C1 segment of cervical spinal cord (tissue), 14 donors: ENCODE results near the gene WASHC2A.
"Not testable (repeated sequence)": the region's sequence is repeated elsewhere in the genome, so short reads cannot be mapped to it uniquely, and the experiment has no call there.

Source experiments
- DNase-seq, 14 donors: peaks; one replicate each; lab custom pipeline; 2025; lab: John Stamatoyannopoulos, UW

Gene WASHC2A

DNA sequence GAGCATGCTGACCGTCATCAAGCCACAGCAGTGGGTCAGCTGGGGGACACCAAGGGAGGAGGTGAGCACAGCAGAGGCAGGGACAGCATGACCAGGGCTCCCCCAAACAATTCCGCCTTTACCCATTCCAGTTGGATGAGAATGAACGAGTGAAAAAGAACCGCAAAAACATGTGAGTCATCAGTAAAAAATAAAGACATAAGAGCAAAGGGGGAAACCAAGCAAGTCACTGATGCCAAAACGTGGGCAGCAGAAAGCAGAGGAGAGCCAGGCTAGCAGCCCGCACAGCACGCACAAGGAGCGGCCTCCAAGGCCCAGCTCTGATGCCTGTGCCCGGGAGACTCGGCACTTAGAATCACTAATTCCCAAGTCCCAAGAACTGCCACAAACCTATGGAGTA is 7.8 kb upstream of the WASHC2A start:
- not testable (repeated sequence) for DNase-seq

DNA sequence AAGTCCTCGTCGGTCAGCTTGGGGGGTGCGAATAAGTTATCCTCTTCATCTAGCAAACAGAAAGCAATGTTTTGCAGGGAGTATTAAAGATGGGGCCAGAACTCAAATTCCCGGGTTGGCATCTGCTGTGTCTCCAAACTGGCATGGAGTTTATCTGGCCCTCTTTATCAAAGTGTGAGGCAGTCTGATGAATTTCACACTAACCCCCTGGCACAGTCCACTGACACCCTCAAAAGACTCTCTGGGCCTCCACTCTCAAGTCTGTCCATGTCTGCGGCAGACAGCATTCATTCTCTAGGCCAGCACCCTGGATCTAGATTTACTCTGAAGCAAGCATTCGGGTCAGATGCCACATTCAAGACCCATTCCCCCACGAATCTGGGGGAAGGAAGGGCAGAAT is 6.2 kb upstream of the WASHC2A start:
- DNase-seq, result not testable (repeated sequence)

DNA sequence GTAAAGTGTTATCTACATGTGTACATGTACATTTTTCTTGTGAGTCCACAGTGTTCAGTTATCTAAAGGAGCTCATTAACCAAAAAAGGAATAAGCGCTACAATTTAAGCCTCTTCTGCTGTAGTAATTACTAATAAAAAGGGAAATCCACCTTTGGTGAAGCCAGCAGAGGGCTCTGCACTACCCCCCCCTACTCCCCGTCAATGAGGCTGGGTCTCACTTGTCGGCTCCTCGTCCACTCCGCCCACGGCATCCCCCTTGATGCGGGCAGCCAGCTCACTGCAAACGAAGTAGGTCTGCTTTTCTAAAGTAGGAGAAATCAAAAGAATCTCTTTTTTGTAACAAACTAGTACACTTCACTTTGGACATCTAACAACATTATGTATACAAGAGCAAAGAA is 4.7 kb upstream of the WASHC2A start:
- no peak for DNase-seq

DNA sequence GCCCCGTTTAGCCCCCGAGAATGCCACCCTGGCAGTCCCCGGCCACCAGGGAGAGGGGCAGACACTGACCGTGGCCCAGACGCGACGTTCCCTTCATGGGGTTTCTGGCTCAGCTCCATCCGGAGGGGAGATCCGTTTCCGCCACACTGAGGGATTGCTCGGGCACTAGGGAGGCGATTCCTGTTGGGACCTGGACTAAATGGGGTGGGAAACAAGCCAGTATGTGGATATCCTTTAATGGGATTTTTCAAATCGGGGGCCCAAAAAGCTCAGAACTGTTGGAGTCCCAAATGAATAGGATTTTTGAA is 552 bp downstream of the WASHC2A start:
- not testable (repeated sequence) for DNase-seq

DNA sequence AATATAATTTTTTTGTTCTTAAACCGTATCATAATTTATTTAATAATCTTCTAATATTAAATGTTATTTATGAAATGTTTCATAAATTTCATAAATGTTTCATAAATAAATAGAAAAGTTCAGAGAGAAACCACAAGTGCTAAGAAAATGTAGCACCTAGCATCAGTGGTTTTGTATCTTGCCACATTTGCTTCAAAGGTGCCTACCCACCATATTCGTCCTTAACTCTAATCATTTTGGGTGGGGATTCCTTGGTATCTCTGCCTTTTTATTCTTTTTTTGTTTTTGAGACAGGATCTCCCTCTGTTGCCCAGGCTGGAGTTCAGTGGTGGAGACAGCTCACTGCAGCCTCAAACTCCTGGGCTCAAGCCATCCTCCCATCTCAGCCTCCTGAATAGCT is 7.4 kb downstream of the WASHC2A start:
- not testable (repeated sequence) for DNase-seq

DNA sequence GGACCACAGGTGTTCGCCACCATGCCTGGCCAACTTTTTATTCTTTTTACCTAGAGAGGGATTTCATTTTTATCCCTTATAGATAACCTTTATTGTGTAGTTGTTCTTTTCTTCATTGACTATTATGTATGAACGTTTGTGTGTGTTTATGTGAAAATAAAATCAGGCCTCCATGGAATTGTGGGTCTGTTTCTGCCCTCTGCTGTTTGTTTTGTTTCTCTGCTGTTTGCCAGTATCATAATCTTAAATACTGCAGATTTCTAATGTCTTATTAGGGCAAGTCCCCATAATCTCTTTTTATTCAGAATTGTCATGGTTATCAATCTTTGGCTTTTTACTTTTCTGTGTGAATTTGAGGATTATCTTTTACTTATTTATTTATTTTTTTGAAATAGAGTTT is 7.8 kb downstream of the WASHC2A start:
- not testable (repeated sequence) for DNase-seq

DNA sequence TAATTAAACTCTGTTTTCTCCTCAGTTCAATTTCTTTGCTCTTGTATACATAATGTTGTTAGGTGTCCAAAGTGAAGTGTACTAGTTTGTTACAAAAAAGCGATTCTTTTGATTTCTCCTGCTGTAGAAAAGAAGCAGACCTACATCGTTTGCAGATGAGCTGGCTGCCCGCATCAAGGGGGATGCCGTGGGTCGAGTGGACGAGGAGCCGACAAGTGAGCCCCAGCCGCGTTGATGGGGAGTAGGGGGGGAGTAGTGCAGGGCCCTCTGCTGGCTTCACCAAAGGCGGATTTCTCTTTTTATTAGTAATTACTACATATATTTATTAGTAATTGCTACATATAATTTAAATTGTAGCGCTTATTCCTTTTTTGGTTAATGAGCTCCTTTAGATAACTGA is 23.6 kb downstream of the WASHC2A start:
- not testable (repeated sequence) for DNase-seq

DNA sequence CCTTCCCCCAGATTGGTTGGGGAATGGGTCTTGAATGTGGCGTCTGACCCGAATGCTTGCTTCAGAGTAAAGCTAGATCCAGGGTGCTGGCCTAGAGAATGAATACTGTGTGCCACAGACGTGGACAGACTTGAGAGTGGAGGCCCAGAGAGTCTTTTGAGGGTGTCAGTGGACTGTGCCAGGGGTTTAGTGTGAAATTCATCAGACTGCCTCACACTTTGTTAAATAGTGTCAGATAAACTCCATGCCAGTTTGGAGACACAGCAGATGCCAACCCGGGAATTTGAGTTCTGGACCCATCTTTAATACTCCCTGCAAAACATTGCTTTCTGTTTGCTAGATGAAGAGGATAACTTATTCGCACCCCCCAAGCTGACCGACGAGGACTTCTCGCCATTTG is 25.2 kb downstream of the WASHC2A start:
- DNase-seq, result not testable (repeated sequence)

DNA sequence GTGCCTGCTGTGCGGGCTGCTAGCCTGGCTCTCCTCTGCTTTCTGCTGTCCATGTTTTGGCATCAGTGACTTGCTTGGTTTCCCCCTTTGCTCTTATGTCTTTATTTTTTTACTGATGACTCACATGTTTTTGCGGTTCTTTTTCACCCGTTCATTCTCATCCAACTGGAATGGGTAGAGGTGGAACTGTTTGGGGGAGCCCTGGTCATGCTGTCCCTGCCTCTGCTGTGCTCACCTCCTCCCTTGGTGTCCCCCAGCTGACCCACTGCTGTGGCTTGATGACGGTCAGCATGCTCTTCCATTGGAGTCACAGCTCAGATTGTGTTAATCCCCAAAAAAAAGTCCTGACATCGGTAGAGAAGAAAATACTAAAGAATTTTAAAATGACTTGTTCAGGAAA is 26.9 kb downstream of the WASHC2A start:
- not testable (repeated sequence) for DNase-seq

DNA sequence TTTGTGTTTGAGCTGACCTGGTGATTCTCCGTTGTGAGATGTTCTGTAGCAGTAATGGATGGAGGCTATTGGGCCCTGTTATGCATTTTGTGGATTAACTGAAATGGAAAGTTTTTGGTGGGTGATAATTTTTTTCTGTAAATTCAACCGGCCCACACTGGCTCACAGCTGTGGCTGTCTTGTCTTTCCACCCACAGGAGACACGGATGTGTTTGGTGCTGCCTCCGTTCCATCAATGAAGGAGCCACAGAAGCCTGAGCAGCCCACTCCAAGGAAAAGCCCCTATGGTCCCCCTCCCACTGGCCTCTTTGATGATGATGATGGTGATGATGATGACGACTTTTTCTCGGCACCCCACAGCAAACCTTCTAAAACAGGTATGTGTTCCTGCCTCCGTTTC is 27.6 kb downstream of the WASHC2A start:
- DNase-seq, result not testable (repeated sequence)

DNA sequence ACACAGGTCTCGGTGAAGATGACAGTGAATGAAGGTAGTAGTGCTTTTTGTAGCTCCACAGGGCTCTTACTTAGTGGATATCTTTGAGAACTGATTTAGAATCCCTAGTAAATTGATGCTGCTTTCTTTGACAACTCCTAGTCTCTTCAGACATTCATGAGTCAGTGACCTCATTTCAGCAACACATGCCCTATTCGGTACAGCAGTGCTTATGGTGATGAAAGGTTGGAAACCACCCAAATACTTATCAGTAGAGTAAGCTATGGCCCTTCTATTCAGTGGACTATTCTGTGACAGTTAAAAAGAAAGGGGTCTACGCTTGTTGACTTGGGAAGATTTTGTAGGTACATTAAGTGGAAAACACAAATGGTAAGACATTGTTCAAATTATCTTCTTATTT is 29.0 kb downstream of the WASHC2A start:
- DNase-seq, result not testable (repeated sequence)

DNA sequence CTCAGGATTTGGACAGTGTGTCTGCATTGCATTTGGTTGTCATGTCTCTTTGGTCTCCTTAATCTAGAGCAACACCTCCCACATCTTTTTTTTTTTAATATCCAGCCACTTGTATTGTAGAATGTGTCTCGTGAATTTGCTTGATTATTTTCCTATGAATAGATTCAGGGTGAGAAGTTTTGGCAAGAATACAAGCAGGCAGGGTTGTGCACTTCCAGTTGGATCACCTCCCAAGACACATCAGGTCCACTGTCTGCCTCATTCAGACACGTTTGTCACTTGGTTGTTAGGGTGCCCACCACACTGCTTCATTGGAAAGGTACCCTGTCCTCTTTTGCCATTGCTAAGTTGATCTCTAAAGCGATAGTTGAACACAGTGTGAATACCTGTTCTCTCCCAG is 30.9 kb downstream of the WASHC2A start:
- not testable (repeated sequence) for DNase-seq

DNA sequence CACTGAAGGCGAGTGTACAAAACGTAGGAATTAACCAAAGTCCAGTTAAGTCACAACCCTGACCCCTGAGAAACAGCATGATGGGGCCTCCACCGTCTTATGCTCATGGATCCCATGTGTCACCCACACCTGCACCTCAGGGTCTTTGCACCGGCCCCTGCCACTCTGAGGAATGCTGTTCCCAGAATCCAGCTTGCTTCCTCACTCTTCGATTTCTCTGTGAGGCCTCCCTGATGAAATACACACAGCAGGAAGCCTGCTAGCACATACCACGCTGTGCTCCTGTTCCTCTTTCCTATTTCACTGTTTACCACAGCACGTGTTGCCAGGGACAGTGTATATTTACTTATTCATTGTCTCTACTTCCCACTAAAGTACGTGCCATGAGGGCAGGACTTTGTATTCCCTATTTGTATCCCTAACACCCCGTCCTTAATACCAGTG is 33.4 kb downstream of the WASHC2A start:
- DNase-seq, result not testable (repeated sequence)

DNA sequence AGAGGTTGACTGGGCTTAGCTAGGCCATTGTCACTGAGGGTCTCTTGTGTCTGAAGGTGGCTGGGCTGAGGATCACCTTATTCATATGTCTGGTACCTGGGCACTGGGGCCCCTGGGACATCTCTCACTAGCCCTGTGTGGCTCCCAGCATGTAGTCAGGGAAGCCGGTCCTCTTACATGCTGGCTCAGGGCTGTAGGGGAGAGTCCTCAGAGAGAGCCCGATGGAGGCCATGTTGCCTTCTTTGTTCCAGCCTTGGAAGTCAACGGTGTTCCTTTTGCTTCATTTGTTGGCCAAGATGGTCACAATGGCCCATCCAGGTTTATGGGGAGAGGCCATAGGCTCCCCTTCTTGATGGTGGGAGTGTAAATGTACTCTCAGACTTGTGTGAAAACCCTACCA is 34.0 kb downstream of the WASHC2A start:
- DNase-seq, result not testable (repeated sequence)

DNA sequence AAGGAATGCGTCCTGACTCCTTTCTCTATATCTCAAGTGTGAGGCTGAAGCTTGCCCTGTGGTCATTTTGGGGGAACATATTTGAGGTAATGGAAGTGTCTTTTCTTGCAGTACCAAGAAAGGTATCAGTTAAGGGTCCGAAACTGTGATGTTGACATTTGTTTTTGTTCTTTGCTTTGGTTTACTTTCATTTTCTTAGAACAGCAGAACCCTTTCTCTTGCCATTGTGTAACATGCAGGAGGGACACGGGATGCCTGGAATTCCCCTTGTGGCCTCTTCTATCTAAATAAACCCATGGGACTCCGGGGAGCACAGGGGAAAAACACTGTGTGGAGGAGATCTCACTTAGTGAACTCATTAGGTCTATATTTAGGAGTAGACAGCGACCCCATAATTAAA is 34.5 kb downstream of the WASHC2A start:
- DNase-seq, result not testable (repeated sequence)

DNA sequence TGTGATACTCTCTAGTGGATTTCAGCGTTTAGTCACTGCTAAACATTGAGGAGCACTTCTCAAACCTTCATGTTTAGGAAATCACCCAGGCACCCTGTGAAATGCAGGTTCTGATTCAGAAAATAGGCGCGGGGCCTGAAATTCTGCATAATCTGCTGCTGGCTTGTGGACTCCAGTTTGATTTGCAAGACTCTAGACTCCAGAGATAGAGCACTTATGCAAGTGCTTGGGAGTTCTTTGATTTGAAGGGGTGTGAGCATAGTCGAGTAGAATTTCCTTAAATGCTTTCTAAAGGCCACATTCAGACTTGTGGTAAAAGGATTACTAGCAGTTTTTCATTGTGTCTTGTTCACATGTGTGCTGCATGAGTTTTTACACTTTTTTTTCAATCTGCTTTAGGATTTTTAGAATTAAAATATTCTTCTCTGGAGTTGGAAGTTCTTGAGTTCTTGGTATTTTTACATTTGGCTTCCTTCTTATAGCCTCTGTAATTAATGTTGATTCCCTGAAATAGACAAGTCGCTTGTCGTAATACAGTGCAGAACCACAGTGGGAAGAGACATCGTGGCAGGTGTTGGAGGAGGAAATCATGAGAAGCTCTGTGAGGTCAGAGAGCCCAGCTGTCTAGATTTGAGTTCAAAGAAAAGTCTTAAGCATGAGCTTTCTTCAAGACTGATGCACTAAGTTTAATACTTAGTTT is 41.4 kb downstream of the WASHC2A start:
- DNase-seq, result not testable (repeated sequence)

DNA sequence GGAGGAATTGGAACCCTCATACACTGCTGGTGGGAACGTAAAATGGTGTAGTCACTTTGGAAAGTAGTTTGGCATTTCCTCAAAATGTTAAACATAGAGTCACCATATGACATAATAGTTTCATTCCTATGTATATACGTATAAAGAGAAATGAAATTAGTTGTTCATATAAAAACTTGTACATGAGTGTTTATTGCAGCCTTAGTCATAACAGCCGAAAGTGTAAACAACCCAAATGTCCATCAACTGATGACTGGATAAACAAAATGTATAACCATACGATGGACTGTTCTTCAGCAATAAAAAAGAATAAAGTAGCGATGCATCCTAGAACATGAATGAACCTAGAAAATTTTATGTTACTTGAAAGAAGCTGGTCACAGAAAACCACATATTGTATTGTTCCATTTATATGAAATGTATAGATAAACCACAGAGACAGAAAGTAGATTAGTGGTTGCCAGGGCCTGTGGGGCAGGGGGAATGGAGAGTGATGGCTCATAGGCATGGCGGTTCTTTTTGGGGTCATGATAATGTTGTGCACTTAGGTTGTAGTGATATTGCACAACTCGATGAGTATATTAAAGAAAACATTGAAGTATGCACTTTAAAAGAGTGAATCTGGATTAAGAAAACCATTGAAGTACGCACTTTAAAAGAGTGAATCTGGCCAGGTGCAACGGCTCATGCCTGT is 44.8 kb downstream of the WASHC2A start:
- not testable (repeated sequence) for DNase-seq

DNA sequence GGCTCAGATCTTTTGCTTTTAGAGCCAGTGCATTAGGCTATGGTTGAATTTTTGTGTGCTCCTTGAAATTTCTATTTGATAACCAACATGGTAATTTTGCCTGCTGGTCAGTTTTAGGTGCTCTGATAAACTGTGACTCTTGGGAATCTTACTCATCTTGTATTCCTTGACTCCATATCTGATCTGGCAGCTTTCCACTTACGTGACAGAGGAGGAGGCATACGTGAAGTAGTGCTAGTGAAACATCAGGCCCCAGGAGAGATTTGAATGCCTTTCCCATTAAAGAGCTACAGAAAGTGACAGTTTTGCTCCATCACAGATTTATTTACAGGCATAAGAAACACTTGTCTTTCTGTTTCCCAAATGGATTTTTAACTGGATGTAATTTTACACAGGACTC is 59.0 kb downstream of the WASHC2A start:
- DNase-seq, result not testable (repeated sequence)

DNA sequence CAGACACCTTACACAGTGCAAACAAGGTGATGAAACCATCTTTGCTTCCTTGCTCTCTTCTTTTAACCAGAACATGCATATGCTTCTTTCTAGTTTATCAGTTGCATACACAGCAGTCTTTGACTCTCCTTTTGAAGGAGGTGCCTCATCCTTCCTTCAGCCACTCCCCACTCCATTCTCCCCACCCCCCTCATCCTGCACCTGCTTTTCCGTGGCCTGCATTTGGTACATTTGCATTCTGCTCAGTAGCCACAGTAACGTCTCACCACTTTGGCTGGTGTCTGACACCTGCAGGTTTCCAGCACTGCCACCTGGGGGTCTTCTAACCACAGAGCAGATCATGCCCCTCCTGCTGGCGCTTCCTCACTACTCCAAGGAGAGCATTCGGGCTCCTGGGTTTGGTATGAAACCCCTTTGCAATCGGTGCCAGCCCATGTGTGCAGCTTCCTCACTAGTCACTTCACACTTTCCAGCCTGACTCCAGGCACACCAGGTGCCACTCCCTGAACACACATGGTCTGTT is 60.1 kb downstream of the WASHC2A start:
- not testable (repeated sequence) for DNase-seq

DNA sequence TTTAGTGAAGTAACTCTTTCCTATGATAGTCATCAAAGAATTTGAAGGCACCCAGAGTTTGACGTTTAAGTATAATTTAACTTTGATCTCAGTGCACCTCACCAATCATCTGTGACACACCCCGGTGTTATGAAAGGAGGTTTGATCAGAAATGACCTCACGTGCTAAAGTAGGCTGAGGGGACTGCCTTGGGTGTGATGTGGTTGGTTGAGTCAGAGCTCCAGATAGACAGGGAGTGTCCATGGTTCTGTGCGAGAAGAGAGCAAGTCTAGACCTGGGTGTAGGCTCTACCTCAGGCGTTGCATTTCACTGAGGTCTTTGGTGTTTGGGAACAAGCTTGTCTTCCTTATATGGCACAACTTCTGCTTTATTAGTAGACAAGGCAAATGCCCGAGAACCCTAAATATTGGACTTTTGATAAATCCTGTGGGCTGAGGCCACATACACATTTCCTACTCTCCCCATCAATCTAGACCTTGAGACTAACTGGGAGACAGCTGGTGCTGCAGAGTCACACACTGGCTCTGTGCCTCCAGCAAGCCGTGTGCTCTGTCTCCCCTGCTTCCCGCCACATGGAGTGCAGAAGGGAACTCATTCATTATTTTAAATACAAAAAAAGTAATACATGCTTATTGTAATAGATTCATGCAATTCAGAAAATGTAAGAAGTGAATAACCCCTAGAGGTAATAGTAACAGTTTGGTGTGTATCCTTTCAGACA is 63.7 kb downstream of the WASHC2A start:
- not testable (repeated sequence) for DNase-seq

DNA sequence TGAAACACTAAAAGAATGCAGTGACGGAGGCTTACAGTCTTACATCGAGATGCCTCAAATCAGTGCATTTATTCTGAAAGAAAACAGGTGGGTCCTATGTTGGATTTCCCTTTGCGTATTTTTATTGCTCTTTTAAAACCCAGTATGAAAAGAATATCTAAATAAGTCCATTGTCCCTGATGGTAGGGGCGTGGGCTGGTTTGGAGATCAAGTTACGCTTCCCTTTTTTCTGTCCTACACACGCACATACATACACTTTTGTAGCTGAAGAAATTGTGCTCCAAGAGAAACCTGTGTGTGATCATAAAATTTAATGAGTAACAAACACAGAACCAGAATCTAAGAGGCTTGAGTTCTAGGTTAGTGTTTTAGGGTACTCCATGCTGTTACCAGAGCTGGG is 64.6 kb downstream of the WASHC2A start:
- DNase-seq, result not testable (repeated sequence)

DNA sequence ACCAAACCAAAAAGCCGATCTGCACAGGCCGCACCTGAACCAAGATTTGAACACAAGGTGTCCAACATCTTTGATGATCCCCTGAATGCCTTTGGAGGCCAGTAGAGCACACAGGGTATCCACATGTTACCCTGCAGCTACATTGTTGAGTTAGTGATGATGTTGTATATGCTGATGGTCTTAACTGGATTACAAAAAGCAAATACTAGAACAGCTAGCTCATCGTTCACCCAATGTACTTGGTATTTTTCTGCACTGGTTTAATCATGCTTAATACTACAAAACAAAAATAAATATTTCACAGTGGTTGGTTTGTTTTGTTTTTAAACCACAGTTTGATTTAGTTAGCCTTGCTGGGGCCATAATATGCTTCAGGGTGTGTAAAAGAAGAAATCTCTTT is 65.1 kb downstream of the WASHC2A start:
- not testable (repeated sequence) for DNase-seq
